ENCODE measurements around the gene EIF2AK2.

The EIF2AK2 gene

GRCh38 chr2:37061013-37061711, 95.6 kb downstream of the EIF2AK2 start:
- H3K4me3 ChIP-seq (ENCODE audit: low read length): no peak overlapping the region
- no peak for TF ChIP-seq CTCF (conservative IDR thresholded peaks at IDR 0.05; ENCODE audit: low read length)
- no peak for DNase-seq (ENCODE audit: low read depth)

- no peak overlapping the region for H3K4me3 ChIP-seq (ENCODE audit: low read length)
- no peak for DNase-seq (ENCODE audit: low read depth)
- no peak for TF ChIP-seq CTCF (conservative IDR thresholded peaks at IDR 0.05; ENCODE audit: low read length)
These were observed 96.3 kb downstream of the EIF2AK2 start for GRCh38 chr2:37060446-37060845.

- DNase-seq (ENCODE audit: low read depth): no peak
- TF ChIP-seq CTCF (conservative IDR thresholded peaks at IDR 0.05; ENCODE audit: low read length): no peak
- no peak overlapping the region for H3K4me3 ChIP-seq (ENCODE audit: low read length)
These were observed 96.9 kb downstream of the EIF2AK2 start for GRCh38 chr2:37059841-37060240.

- no peak for DNase-seq (ENCODE audit: low read depth)
- no peak overlapping the region for H3K4me3 ChIP-seq (ENCODE audit: low read length)
- TF ChIP-seq CTCF (conservative IDR thresholded peaks at IDR 0.05; ENCODE audit: low read length): no peak
These were observed 104.0 kb downstream of the EIF2AK2 start for GRCh38 chr2:37052600-37053332.

Data from AG10803 (cell line).